IPS-20b (cell line): ENCODE data around the gene PROZ.

Experiments
- H3K27ac ChIP-seq: one replicate; pipeline ENCODE4 v1.5.1; 2013; ENCODE audit warnings: low read length
- H3K27me3 ChIP-seq: 2 replicates; pipeline ENCODE4 v1.6.1; 2013; ENCODE audit warnings: mild to moderate bottlenecking, low read length, inconsistent platforms; ENCODE audit not compliant: insufficient read depth
- H3K36me3 ChIP-seq: 2 replicates; pipeline ENCODE4 v1.6.1; 2013; ENCODE audit warnings: low read depth, mild to moderate bottlenecking, inconsistent platforms, low read length, moderate library complexity; ENCODE audit not compliant: insufficient read depth
- H3K4me1 ChIP-seq: 2 replicates; pipeline ENCODE4 v1.6.1; 2013; ENCODE audit warnings: mild to moderate bottlenecking, control low read depth, inconsistent platforms, low read length, moderate library complexity; ENCODE audit not compliant: insufficient read depth
- H3K4me3 ChIP-seq: 2 replicates; pipeline ENCODE4 v1.5.1; 2013; ENCODE audit warnings: mild to moderate bottlenecking, low read length, inconsistent platforms
- H3K9ac ChIP-seq: 2 replicates; pipeline ENCODE4 v1.6.1; 2013; ENCODE audit warnings: low read depth, mild to moderate bottlenecking, inconsistent platforms, low read length, moderate library complexity
- H3K9me3 ChIP-seq: 2 replicates; pipeline ENCODE4 v1.6.1; 2013; ENCODE audit warnings: mild to moderate bottlenecking, low read depth, low read length, inconsistent platforms; ENCODE audit not compliant: insufficient read depth

The PROZ gene

GRCh38 chr13:113209336-113209758 lies 50.9 kb downstream of the PROZ start, which contains the start of gene CUL4A:
Gene CUL4A (plus strand): TSS chr13:113209613. CDS start chr13:113209628, 15 bp downstream.
- peak within 1 kb of the TSS; percentile 84 for H3K9ac ChIP-seq
- peaks cover 12% of the 10 kb centered on the region for H3K4me1 ChIP-seq
- H3K27ac ChIP-seq: peak within 1 kb of the TSS; percentile 84
- H3K27me3 ChIP-seq: no peaks in the 10 kb centered on the region
- H3K36me3 ChIP-seq: peaks cover 45% of the 10 kb centered on the region
- H3K9me3 ChIP-seq: no peaks in the 10 kb centered on the region
- H3K4me3 ChIP-seq: peak within 1 kb of the TSS; percentile 86

- no peaks in the 10 kb centered on the region for H3K27me3 ChIP-seq
- H3K9me3 ChIP-seq: no peaks in the 10 kb centered on the region
- H3K4me3 ChIP-seq: peak overlapping the region; percentile 82
- peaks cover 45% of the 10 kb centered on the region for H3K36me3 ChIP-seq
- H3K4me1 ChIP-seq: peaks cover 12% of the 10 kb centered on the region
- peak overlapping the region; percentile 56 for H3K27ac ChIP-seq
- H3K9ac ChIP-seq: peak overlapping the region; percentile 84
Observed at GRCh38 chr13:113209759-113210421, 51.4 kb downstream of the PROZ start.

GRCh38 chr13:113210833-113211232 lies 52.4 kb downstream of the PROZ start:
- Histone ChIP-seq H3K4me1 (peaks cover 15% of the 10 kb centered on the region), H3K9ac (peak overlapping the region; percentile 84; the same call in 1 of the 2 replicates), H3K36me3 (peaks cover 38% of the 10 kb centered on the region), H3K4me3 (peak overlapping the region; percentile 82), H3K27ac (no peak overlapping the region), H3K9me3 (no peaks in the 10 kb centered on the region), H3K27me3 (no peaks in the 10 kb centered on the region)

GRCh38 chr13:113211774-113212173 lies 53.3 kb downstream of the PROZ start:
- Histone ChIP-seq H3K36me3 (peaks cover 28% of the 10 kb centered on the region), H3K4me3 (no peak overlapping the region; the same call in 1 of the 2 replicates), H3K27ac (no peak overlapping the region)

GRCh38 chr13:113216254-113217048 lies 58.0 kb downstream of the PROZ start:
- Histone ChIP-seq H3K4me1 (peaks cover 21% of the 10 kb centered on the region), H3K4me3 (peak overlapping the region; percentile 38), H3K27me3 (no peaks in the 10 kb centered on the region), H3K36me3 (peaks cover 50% of the 10 kb centered on the region), H3K27ac (peak overlapping the region; percentile 6), H3K9ac (peak overlapping the region; percentile 56; the same call in 1 of the 2 replicates), H3K9me3 (no peaks in the 10 kb centered on the region)

More at GRCh38 chr13:113211774-113212173, 53.3 kb downstream of the PROZ start:
- H3K9me3 ChIP-seq: no peaks in the 10 kb centered on the region
- H3K4me1 ChIP-seq: peaks cover 24% of the 10 kb centered on the region
- no peaks in the 10 kb centered on the region for H3K27me3 ChIP-seq
- H3K9ac ChIP-seq: no peak overlapping the region

- Histone ChIP-seq H3K36me3 (peaks cover 59% of the 10 kb centered on the region), H3K4me1 (peaks cover 21% of the 10 kb centered on the region), H3K9me3 (no peaks in the 10 kb centered on the region), H3K4me3 (no peak overlapping the region), H3K9ac (no peak overlapping the region), H3K27me3 (no peaks in the 10 kb centered on the region), H3K27ac (no peak overlapping the region)
Observed at GRCh38 chr13:113218586-113218985, 60.1 kb downstream of the PROZ start.

- Histone ChIP-seq H3K9me3 (no peaks in the 10 kb centered on the region), H3K27ac (no peak overlapping the region), H3K4me3 (no peak overlapping the region), H3K36me3 (peaks cover 65% of the 10 kb centered on the region), H3K9ac (no peak overlapping the region), H3K4me1 (peaks cover 21% of the 10 kb centered on the region), H3K27me3 (no peaks in the 10 kb centered on the region)
Observed at GRCh38 chr13:113219256-113219940, 61.0 kb downstream of the PROZ start.

- Histone ChIP-seq H3K4me1 (peaks cover 21% of the 10 kb centered on the region), H3K4me3 (no peak overlapping the region), H3K36me3 (peaks cover 67% of the 10 kb centered on the region), H3K9ac (no peak overlapping the region), H3K9me3 (no peaks in the 10 kb centered on the region), H3K27ac (no peak overlapping the region), H3K27me3 (no peaks in the 10 kb centered on the region)
Observed at GRCh38 chr13:113220141-113220598, 61.7 kb downstream of the PROZ start.

- no peaks in the 10 kb centered on the region for H3K9me3 ChIP-seq
- H3K36me3 ChIP-seq: peaks cover 74% of the 10 kb centered on the region
- H3K27me3 ChIP-seq: no peaks in the 10 kb centered on the region
- peaks cover 18% of the 10 kb centered on the region for H3K4me1 ChIP-seq
- H3K4me3 ChIP-seq: no peak overlapping the region
- H3K27ac ChIP-seq: no peak overlapping the region
- no peak overlapping the region for H3K9ac ChIP-seq
Observed at GRCh38 chr13:113220877-113221276, 62.4 kb downstream of the PROZ start.
